Psoas muscle (tissue), 8 donors: ENCODE results near the gene GPR143. TPM values are rescaled to one million over a fixed set of nuclear protein-coding genes. Genes with fewer than 3 reads are reported as not detected.
"Not testable (repeated sequence)": the region's sequence is repeated elsewhere in the genome, so short reads cannot be mapped to it uniquely, and the experiment has no call there.

Experiments used
- ATAC-seq, 4 donors: fragments of 200-7000 bp; cut with Tn5 transposase; one replicate each; pipeline ENCODE4 v1.9.1; 2020; ENCODE audit warnings: moderate library complexity in 3 of 4, mild to moderate bottlenecking in 2 of 4
- DNase-seq, 2 donors: peaks; one replicate each; pipeline ENCODE4 v3.0.0-alpha.2; 2020
- H3K27ac ChIP-seq: fragments of 200-600 bp; one replicate; pipeline ENCODE4 v1.8.0; 2022
- H3K27me3 ChIP-seq, 3 donors: fragments of 200-600 bp in 1 of 3; one replicate each; pipeline versions ENCODE4 v1.6.1 to v1.8.0; 2013 to 2022; ENCODE audit warnings: low read length in 2 of 3, mild to moderate bottlenecking in 2 of 3, moderate library complexity in 1 of 3; ENCODE audit not compliant: insufficient read depth in 3 of 3
- H3K36me3 ChIP-seq, 2 donors: fragments of 200-600 bp in 1 of 2; one replicate each; pipeline versions ENCODE4 v1.6.1 to v1.8.0; 2013 to 2022; ENCODE audit warnings: low read depth in 1 of 2, mild to moderate bottlenecking in 1 of 2, moderate library complexity in 1 of 2; ENCODE audit not compliant: insufficient read depth in 1 of 2
- H3K4me1 ChIP-seq: fragments of 200-600 bp; one replicate; pipeline ENCODE4 v1.8.0; 2022
- H3K4me3 ChIP-seq: fragments of 200-600 bp; one replicate; pipeline ENCODE4 v1.8.0; 2022; ENCODE audit warnings: mild to moderate bottlenecking
- H3K9me3 ChIP-seq: fragments of 200-600 bp; one replicate; pipeline ENCODE4 v1.8.0; 2022
- CTCF ChIP-seq: fragments of 200-600 bp; IDR thresholded peaks from one replicate; pipeline ENCODE4 v1.8.0; 2022; ENCODE audit warnings: antibody characterized with exemption
- WGBS, 3 donors: extraction: QIAGEN DNeasy Blood & Tissue Kit; methylation state at CpG; one replicate each; pipeline versions ENCODE4 v1.1.6 to v1.1.7; 2013; 5-methylcytosine and 5-hydroxymethylcytosine counted together
- intact Hi-C, 2 donors: fragments of 100-400 bp; cut with DNase I; formaldehyde crosslinking; loops; one replicate each; pipeline versions ENCODE4 v1.11.0 to v1.14.2; 2022
- polyA plus RNA-seq, 3 donors: library from polyadenylated mRNA; stranded (reverse); fragments of 200-250 nt; gene quantifications; one replicate each; pipeline ENCODE4 v1.2.3, GENCODE V29; 2013
- total RNA-seq, 4 donors: library from RNA; stranded (reverse); fragmentation: NEBNext Ultra II Directional in 2 of 4; extraction: Animal tissue kit (Norgen Biotek cat#: 25700) in 2 of 4; gene quantifications; one replicate each; pipeline versions ENCODE4 v1.2.1 to v1.2.4, GENCODE V29; 2021 to 2023
- donor health status: healthy with polysubstance abuse.
- donor health status: DM: no; HTN: no; CAD: no; lungs with moderate emphysema.
- donor health status: Bipolar disorder and iron deficiency.
- donor health status: healthy.
- donor health status: DM: yes; HTN: yes; CAD: no.
- donor health status: DM: no; HTN: no; CAD: no.
- donor health status: DM: no; HTN: no; CAD: no.
- donor health status: DM: yes; HTN: yes; CAD: no.

Gene GPR143
- total and polyA plus RNA-seq, 7 donors: 0.03 TPM; not detected in 6

GRCh38 chrX:9775930-9776329 is 10.3 kb upstream of the GPR143 start:
- no peaks in the 10 kb centered on the region for H3K36me3 ChIP-seq
- no peak overlapping the region for H3K27ac ChIP-seq
- H3K9me3 ChIP-seq: no peaks in the 10 kb centered on the region
- TF ChIP-seq CTCF: no peak
- H3K27me3 ChIP-seq: no peaks in the 10 kb centered on the region
- intact Hi-C loops: no loop called here
- no peaks in the 10 kb centered on the region for H3K4me1 ChIP-seq
- ATAC-seq (no peak), DNase-seq (no peak)
- H3K4me3 ChIP-seq: no peak overlapping the region
- 81 to 95% (median 83%) methylated on average over 8 of the region's 8 CpGs for WGBS, 3 donors

- DNase-seq (no peak), ATAC-seq (no peak)
- TF ChIP-seq CTCF: no peak
- H3K27ac ChIP-seq: no peak overlapping the region
- no peaks in the 10 kb centered on the region for H3K9me3 ChIP-seq
- H3K4me3 ChIP-seq: no peak overlapping the region
- no peaks in the 10 kb centered on the region for H3K27me3 ChIP-seq
- no peaks in the 10 kb centered on the region for H3K4me1 ChIP-seq
- intact Hi-C loops: no loop called here
- no peaks in the 10 kb centered on the region for H3K36me3 ChIP-seq
- WGBS, 3 donors: 64 to 75% (median 68%) methylated on average over 6 of the region's 6 CpGs
These were observed 7.3 kb upstream of the GPR143 start for GRCh38 chrX:9772943-9773342.

- WGBS, 3 donors: 25 to 33% (median 26%) methylated on average over 1 of the region's 1 CpG
- Histone ChIP-seq H3K4me1 (no peaks in the 10 kb centered on the region), H3K9me3 (no peaks in the 10 kb centered on the region), H3K27ac (no peak overlapping the region), H3K4me3 (no peak overlapping the region), H3K36me3 (no peaks in the 10 kb centered on the region), H3K27me3 (peaks cover 0 to 18% (median 0%) of the 10 kb centered on the region in 3 donors)
- no peak for TF ChIP-seq CTCF
- ATAC-seq (no peak), DNase-seq (no peak)
- intact Hi-C loops: no loop called here
These were observed 4.7 kb upstream of the GPR143 start for GRCh38 chrX:9770319-9770718.

- DNase-seq, H3K4me3 ChIP-seq, intact Hi-C loops, H3K4me1 ChIP-seq, H3K27ac ChIP-seq, H3K9me3 ChIP-seq, ATAC-seq, H3K36me3 ChIP-seq: not testable (repeated sequence)
- peaks cover 0 to 37% (median 0%) of the 10 kb centered on the region in 3 donors for H3K27me3 ChIP-seq
- WGBS, 3 donors: 64 to 79% (median 73%) methylated on average over 5 of the region's 5 CpGs
These were observed 2.7 kb upstream of the GPR143 start for GRCh38 chrX:9768321-9768839.

- Histone ChIP-seq H3K27me3 (peaks cover 0 to 43% (median 0%) of the 10 kb centered on the region in 3 donors), H3K9me3 (no peaks in the 10 kb centered on the region), H3K36me3 (no peaks in the 10 kb centered on the region), H3K27ac (no peak overlapping the region), H3K4me3 (no peak overlapping the region), H3K4me1 (no peaks in the 10 kb centered on the region)
- WGBS, 3 donors: 33 to 45% (median 35%) methylated on average over 6 of the region's 6 CpGs
- intact Hi-C loops: no loop called here
- no peak for TF ChIP-seq CTCF
- no peak for DNase-seq
- no peak for ATAC-seq
These were observed 1.7 kb upstream of the GPR143 start for GRCh38 chrX:9767375-9767774.
